GM21825 (cell line): Measurements from ENCODE around the gene ZC3HAV1L.
"Not testable (repeated sequence)": the region's sequence is repeated elsewhere in the genome, so short reads cannot be mapped to it uniquely, and the experiment has no call there.

Experiments used
- ATAC-seq: cut with Tn5 transposase; IDR thresholded peaks from one replicate; pipeline ENCODE4 v1.9.1; 2021; ENCODE audit warnings: mild to moderate bottlenecking, moderate library complexity; ENCODE audit not compliant: unreplicated experiment

The ZC3HAV1L gene

GRCh38 chr7:139054656-139055055, 18.8 kb upstream of the ZC3HAV1L start:
- ATAC-seq = not testable (repeated sequence)

DNA sequence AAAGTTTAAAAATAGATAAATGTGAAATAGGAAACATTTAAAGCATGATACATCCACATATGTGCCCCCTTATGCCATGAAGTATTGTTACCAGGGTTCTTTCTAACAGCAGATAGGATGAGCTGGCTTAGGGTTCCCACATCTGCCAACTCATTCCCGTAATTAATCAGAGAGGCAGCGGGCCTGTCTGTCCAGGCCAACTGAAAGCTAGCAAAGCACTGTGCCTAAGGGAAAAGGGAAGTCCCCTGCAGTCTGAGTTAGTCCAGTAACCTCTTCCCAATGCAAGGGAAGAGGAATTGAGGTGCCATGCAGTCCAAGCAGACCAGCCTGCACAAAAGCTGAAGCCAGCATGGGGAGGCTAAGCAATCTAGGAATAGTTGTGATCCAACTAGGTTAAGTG, 18.3 kb upstream of the ZC3HAV1L start:
- ATAC-seq = no peak

DNA sequence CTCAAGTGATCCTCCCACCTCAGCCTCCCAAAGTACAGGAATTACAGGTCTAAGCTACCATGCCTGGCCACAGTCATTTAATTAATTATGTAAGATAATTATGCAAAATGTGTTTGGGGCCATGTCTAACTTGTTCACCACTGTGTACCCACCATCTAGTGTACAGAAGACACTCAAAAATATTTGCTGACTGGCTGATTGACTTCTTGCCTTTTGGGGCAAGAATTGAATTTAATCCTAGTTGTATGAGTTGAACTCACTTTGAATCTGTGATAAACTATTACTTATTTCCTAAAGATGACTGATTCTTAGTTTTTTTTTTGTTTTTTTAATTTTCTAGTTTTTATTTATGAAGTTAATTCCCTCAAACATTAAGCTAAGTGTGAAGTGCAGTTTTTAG, 15.8 kb upstream of the ZC3HAV1L start:
- ATAC-seq = no peak

- no peak for ATAC-seq
These were observed 14.1 kb upstream of the ZC3HAV1L start for GRCh38 chr7:139049936-139050335.

DNA sequence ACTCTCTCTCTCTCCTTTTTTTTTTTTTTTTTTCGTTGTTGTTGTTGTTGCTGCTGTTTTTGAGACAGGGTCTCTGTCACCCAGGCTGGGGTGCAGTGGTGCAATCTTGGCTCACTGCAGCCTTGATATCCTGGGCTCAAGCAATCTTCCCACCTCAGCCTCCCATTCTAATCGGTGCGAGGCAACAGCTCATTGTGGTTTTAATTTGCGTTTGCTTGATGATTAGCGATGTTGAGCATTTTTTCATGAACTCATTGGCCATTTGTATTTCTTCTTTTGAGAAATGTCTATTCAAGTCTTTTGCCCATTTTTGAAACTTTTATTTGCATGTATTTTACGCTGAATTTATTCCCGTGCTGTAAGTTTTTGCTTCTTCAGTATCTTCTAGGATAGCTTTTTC, 13.3 kb upstream of the ZC3HAV1L start:
- ATAC-seq = no peak

DNA sequence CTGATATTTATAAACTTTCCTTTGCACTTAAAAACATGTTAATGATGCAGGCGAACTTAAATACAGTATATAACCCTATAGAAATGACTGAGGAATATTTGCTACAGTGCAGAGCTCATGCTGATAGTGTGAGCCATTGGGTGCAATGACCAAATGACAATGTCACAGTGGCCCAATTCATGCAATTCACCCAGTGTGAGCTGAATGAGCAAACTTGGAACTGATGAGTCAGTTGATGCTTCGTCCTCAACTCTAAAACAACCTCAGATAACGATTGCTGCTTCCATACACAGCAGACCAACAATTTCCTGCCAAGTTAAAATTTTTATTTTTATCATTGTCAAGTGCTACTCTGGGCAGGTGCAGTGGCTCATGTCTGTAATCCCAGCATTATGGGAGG, 12.1 kb upstream of the ZC3HAV1L start:
- no peak for ATAC-seq

- ATAC-seq = no peak
These were observed 10.3 kb upstream of the ZC3HAV1L start for GRCh38 chr7:139046143-139046542.

DNA sequence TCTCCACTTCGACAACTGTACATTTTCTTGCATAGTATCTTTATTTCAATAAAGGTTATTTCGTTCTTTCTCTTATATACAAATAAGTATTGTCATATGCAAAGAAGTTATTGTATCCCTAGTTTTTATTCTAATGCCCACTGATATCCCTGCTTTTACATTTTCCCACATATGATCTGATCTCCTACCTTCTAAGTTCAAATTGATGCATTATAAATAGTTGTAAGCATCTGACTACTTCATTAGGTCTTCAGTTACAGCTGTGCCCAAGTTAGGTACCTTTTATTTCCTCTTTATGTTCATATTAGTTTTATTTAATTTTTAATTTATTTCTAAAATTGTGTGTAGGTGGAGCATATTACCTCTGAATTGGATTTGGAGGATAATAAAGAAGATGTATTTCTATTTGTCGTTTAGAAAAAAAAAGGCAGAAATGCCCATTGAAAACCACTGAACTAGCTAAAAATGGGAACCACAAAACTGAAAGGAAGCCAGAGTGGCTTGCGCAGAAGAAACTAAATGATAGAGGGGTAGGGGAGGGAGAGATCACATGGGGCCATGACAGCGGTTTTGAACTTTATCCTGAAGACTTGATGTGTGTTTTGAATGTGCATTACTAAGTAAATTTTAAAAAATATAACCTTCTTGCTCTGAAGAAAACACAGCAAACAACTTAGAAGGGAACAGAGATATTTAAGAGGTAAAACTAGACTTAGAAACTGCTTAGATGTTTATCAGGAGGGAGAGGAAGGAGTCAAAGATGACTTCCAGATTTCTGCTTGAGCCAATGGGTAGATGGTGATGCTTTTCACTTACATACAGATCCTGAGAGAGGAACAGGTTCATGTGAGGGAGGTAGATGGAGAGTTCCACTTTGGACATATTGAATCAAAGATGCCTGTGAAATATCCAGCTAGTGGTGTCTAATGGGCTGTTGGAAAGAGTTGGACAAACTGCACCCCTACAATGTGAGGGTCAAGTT, 9.3 kb upstream of the ZC3HAV1L start:
- ATAC-seq = no peak

DNA sequence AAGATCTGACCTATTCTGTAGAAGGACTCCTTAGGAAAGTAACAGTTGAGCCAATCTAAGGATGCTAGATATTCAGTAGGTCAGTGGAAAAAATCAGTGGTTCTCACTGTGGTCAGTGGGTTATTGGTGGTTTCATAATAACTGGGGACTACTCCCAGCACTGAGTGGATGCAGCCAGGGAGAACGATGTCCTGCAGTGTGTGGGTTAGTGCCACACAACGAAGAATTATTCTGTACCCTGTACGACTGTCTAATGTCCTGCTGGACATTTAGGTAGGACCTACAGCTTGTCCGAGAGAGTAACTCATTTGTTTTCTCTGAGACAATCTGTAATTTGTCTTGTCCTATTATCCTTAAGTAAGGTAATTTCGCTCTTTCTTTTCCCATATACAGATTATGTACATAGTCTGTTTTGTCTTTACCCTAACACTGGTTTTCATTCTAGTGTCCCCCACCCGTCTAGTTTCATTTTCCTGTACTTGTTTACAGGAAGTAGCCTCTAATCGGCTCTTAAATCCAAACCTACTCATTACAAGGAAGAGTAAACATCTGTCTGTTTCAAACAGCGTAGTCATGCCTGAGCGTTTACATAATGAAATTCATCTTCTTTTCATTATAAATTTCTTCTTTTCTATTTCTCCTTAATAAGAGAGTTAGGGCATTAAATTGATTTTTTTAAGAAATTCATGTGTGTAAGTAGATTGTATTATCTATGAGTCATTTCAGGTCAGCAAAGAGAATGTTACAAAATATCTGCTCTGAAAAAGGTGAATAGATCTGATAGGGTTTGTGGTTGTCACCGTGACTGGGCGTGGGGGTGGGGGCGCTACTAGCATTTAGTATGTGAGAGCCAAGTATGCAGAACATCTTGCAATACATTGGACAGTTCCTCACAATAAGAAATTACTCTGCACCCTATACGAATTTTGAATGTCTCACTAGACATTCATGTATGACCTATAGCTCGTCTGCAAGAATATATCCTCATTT, 8.3 kb upstream of the ZC3HAV1L start:
- ATAC-seq = no peak

- no peak for ATAC-seq
These were observed 5.7 kb upstream of the ZC3HAV1L start for GRCh38 chr7:139041378-139042085.

- ATAC-seq = no peak
These were observed 2.8 kb upstream of the ZC3HAV1L start for GRCh38 chr7:139038691-139039090.

GRCh38 chr7:139036901-139037300, 1.1 kb upstream of the ZC3HAV1L start:
- ATAC-seq = no peak

GRCh38 chr7:139034855-139035585, 822 bp downstream of the ZC3HAV1L start:
- ATAC-seq = peak; percentile 36

GRCh38 chr7:139034336-139034735, 1.5 kb downstream of the ZC3HAV1L start:
- no peak for ATAC-seq

GRCh38 chr7:139033346-139034114, 2.3 kb downstream of the ZC3HAV1L start:
- no peak for ATAC-seq

- ATAC-seq = no peak
These were observed 3.4 kb downstream of the ZC3HAV1L start for GRCh38 chr7:139032473-139032872.

DNA sequence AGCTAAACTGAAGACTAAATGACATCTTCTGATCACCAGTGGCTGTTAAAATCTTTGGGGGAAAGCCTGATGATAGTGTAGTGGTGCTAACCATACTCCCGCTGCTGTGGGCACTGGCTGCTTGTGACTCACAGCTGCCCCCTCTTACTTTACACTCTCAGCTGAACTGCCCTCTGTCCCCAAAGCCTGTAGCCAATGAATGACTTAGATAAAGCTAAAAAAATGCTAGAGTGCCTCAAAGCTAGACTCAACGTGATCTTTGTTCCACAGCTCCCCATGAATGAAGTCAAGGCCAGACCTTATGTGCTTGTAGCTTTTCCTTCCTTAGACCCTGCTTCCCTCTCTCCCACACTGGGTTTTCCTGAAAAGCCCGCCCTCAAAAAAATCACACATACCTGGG, 6.5 kb downstream of the ZC3HAV1L start:
- no peak for ATAC-seq

- ATAC-seq = no peak
These were observed 9.3 kb downstream of the ZC3HAV1L start for GRCh38 chr7:139026551-139026950.

DNA sequence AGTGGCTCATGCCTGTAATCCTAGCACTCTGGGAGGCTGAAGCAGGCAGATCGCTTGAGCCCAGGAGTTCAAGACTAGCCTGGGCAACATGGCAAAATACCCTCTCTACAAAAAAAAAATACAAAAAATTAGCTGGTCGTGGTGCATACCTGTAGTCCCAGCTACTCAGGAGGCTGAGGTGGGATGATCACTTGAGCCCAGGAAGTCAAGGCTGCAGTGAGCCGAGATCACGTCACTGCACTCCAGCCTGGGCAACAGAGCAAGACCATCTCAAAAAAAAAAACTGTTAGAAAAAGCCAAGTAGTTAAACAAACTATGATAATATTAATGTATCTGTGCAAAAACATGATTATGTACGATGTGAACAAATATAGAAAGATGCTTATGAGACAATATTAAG, 10.0 kb downstream of the ZC3HAV1L start:
- ATAC-seq = not testable (repeated sequence)
